Measurements from ENCODE around the gene ICA1.

GRCh38 chr7:8217200-8218068 lies 44.5 kb downstream of the ICA1 start:
- TF ChIP-seq POLR2AphosphoS2 (conservative IDR thresholded peaks at IDR 0.05; ENCODE audit: low read length), result no peak
- no peak for TF ChIP-seq HMGXB4 (CRISPR knock-in tag; IDR thresholded peaks at IDR 0.05; ENCODE audit: borderline replicate concordance)
- no peak for TF ChIP-seq REST (IDR thresholded peaks at IDR 0.05)
- TF ChIP-seq CTCF (IDR thresholded peaks at IDR 0.05), result peak; percentile 82
- no peak for TF ChIP-seq KDM1A (IDR thresholded peaks at IDR 0.05; ENCODE audit: low read depth)
- no peak for TF ChIP-seq NR3C1 (IDR thresholded peaks at IDR 0.05)
